GM12873 (cell line): ENCODE data around the gene GSDMA.

Experiments
- TF ChIP-seq, protein P1 (sequence below): IDR thresholded peaks from 2 replicates; pipeline ENCODE4 v1.5.1; 2012; ENCODE audit warnings: low read depth, mild to moderate bottlenecking, moderate library complexity, low read length, control low read depth; ENCODE audit not compliant: insufficient read depth; ENCODE audit errors: missing control alignments

The GSDMA gene

DNA sequence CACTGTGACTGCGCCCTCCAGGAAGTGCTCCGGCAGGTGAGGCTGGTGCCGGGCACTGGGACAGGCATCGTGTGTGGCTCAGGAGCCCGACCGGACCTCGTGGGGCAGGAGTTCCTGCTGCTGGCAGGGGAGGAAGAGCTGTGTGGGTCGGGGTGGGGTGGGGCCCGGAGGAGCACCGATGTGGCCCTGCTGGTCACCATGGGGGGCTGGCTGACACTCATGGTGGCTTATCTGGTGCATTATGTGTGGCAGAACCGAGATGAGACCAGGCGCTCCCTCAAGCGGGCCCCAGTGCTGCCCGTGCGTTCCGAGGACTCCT, 18.5 kb upstream of the GSDMA start:
- TF ChIP-seq, protein P1, sequence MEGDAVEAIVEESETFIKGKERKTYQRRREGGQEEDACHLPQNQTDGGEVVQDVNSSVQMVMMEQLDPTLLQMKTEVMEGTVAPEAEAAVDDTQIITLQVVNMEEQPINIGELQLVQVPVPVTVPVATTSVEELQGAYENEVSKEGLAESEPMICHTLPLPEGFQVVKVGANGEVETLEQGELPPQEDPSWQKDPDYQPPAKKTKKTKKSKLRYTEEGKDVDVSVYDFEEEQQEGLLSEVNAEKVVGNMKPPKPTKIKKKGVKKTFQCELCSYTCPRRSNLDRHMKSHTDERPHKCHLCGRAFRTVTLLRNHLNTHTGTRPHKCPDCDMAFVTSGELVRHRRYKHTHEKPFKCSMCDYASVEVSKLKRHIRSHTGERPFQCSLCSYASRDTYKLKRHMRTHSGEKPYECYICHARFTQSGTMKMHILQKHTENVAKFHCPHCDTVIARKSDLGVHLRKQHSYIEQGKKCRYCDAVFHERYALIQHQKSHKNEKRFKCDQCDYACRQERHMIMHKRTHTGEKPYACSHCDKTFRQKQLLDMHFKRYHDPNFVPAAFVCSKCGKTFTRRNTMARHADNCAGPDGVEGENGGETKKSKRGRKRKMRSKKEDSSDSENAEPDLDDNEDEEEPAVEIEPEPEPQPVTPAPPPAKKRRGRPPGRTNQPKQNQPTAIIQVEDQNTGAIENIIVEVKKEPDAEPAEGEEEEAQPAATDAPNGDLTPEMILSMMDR = no peak

DNA sequence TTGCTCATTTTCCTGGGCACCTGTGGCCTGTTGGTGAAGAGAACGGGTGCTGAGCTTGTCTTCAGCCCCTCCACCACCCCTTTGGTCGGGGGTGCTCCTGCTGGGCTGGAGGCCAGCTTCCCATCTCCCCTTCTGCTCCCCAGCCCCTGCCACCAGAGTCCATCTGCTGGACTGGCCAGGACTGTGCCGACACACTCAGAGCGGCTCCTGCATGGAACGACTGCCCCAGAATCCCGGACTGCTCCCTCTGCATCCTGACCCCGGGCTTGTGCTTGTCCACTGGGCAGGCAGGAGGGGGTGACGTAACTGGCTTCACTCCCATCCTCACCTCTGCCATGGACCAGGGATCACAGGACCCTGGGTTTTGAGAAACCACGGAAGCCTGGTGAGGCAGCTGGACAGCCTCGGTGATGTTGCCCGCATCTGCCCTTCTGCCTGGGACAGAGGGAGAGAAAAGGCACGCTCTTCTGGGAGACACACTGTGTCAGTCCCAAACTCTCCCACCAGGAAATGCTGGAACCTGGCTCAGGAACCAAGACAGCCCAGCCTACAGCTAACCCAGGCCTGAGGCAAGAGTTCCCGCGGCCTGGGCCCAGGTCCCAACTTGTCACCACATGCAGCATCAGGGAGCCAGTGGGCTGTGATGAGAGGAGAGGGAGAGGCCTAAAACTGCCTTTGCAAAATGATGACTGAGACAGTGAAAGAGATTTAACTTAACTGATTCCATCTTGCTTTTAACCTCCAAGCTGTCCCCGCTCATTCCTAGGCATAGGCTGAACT, 16.1 kb upstream of the GSDMA start:
- TF ChIP-seq, protein P1 = no peak

DNA sequence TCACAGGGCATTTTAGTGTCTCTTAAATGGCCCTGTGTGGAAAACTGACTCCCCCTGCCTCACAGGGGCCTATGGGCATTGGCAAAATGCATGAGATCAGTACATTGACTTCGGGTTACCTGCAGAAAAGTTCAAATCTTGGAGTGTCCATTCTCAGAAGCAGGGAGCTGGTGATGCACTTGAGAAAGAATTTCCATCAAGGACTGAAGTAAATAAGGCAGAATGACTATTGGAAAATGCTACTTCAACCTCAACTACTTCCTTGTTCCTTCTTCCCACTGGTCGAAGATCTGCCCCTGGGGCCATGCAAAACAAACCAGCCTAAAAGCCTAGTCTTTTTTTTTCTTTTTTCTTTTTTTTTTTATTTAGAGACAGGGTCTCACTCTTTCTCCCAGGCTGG, 13.8 kb upstream of the GSDMA start:
- TF ChIP-seq, protein P1 = no peak

DNA sequence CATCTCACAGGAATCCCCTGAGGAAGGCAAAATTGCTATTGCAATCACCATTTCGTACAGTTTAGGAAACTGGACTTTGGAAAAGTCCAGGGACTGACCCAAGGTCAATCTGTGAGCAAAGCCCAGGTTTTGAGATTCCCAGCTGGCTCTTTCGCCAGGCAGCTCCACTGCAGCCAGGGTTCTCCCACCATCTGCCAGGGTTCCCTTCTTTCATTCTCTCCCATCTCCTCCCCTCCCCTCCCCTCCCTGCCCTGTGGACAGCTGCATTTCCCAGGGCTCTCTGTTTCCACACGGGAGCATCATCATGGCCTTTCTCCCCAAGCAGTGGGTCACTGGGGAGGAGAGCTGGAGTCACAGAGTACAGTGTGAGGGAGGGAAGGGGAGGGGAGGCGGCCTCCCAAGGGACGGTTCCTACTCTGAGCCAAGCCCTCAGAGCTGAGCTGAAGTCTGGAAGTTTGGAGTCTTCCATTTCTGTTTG, 11.9 kb upstream of the GSDMA start:
- TF ChIP-seq, protein P1 = no peak

DNA sequence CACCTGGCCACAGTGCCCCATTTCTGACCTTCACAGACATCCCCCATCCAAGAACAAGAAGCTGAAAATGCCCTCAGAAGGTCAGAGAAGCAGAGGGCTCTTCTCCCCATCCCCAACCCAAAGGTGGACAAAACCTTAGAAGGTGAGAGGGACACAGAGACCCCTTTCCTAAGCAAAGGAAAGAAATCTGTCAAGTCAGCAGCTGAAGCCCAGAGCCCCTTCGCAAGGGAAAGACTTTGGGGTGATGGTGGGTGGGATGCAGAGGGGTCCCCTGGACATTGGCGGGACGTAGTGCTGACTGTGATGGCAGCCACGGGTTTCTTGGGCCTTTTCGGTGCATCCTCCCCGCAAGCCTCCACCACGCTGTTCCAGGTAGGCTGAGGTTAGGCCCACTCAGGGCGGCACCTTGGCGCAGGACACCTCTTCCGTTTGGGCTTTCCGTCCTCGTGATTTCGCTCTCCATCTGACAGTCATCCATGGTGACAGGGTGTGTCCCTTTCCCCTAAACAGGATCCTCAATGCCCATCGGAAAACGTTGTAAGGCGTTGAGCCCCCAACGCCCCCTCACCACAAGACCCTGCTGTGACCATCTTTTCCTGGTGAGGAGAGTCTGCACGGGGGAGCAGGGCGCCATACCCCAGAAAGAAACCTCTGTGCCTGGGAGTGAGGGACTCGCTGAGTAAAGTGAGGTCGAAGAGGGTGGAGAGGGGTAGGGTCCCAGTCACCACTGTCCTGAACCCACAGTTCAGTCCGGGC, 10.7 kb upstream of the GSDMA start:
- TF ChIP-seq, protein P1 = no peak

DNA sequence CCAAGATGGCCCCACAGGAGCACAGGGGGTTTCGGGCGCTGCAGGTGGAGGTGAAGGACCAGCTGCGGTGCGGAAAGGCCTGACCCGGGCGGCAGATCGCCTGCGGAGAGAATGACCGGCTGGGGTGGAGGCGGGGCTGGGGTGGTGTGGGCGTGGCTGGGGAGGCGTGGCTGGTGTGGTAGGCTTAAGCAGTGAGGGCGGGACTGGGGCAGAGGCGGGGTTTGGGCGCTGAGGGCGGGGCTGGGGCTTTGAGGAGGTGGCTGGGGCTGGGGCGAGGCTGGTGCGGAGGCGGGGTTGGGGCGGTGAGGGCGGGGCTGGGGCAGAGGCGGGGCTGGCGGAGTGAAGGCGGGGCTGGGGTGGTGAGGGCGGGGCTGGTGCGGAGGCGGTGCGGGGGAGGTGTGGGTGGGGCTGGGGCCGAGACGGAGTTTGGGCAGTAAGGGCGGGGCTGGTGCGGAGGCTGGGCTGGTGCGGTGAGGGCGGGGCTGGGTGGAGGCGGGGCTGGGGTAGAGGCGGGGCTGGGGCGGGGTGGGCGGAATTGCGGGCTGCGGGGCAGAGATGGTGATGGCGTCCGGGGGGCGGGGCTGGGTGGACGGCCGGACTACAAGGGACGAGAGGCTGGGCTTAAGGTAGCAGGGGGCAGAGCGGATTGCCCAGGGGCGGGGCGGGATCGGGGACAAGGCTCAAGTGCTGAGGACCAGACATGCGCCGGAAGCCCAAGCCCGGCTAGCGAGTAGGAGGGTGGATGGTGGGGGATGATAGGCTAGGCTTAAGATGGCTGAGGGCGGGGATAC, 9.9 kb upstream of the GSDMA start:
- TF ChIP-seq, protein P1 = no peak

DNA sequence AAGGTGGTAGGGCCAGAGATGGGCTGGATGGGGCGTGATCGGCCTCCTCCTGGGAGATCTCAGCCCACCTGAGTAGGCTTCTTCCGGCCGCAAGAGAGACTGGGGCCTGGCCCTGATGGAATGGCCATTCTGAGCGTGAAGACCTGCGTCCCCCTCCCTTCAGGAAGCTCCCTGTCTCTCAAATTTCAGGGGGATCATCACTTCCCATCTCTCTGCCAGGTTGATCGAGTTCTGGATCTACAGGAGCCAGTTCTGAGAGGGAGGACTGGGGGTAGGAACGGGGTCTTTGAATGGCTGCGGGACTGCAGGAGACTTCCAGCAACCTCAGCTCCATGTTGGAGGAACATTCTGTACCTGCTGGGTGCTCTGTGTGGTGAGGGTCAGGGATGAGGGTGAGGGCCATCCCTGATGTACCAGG, 9.3 kb upstream of the GSDMA start:
- TF ChIP-seq, protein P1 = no peak
